ENCODE data around the gene CCDC13.

The CCDC13 gene

DNA sequence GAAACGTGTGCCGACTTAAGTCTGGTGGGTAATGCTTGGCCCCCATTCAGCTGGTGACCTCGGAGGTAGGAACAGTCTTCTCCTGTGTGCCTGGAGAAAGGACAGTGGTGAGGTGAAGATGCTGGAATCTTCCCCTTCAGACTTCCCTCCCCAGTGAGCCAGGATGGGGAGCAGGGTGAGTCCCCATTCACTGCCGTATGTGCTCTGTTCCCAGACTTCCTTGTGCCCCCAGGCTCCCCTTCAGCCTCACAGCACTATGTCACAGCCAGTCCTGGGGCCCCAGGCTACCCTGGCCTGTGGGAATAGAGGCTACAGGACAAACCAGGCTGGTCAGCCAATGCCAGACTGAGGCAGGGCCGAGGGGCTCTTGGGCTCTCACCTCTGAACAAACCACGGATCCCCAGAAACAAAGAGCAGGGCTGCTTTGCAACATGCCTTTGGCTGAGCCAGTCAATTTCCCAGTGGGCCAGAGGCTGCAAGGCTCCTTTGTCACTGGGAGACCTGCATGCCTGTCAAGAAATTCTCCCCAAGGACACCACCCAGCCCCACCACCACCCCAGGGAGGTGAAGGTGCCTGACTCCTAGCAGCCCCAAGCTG lies 38.7 kb downstream of the CCDC13 start:
- DNase-seq = peak in 3 of 51 donors; percentile 36 to 61 (median 54)

DNA sequence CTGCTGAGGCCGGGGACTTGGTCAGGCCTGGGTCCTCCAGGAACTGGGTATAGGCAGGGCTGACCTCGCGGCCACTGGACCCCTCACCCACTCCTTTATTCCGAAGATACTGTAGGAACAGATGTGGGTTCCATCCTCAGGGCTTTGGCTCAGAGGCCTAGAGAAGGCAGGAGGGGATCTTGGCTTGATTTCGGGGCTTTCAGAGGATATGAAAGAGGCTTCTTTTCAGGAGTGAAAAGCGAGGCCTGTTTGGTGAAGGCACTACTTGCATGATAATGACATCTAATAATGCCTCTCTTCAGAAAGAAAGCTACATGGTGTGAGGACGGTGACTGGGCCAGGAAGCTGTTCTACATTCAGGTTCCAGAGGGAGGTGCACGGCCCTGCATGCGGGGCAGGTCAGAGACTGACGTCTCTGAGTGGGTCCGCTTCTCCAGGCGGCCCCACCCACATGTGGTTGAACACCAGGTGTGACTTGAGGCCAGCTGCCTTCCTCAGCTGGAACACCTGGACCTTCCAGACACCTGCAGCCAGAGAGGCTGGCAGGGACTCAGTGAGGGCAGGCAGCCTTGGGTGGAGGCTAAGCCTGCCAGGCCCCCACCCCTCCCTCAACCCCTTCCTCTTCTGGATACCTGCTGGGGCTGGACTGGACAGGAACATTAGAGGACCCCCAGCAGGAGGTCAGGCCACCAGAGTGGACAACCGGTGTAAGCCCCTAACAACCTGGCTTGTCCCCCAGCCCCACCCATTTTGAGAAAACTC lies 39.4 kb downstream of the CCDC13 start:
- DNase-seq = peak in 40 of 51 donors; percentile 48 to 94 (median 70)

DNA sequence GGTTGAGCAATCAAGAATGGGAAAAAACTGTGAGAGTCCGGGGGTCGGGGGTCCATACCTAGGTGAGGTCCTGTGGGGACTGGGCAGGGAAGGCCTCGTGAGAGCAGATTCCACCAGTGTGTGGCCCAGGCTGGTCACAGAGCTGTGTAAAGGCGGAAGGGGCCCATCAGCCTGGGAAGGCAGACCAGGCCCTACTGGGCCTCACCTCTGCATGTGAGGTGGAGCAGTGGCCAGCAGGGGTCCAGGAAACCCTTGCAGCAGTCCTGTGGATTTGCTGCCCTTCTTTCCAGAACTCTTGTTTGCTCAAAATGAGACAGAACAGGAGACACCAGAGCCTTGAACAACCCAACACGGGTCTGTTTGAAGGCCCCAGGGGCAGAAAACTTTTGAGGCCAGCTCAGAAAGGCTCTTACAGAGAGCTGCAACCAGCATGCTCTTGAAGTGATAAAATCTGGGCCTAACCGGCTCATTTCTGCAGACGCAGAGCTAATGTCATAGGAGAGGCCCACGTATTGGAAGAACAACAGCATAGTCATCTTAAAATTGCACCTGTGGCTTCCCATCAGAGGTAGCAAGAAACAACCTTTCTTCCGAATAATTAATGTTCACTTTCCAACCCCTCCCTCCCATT lies 40.1 kb downstream of the CCDC13 start:
- peak in 5 of 51 donors; percentile 25 to 78 (median 64) for DNase-seq

DNA sequence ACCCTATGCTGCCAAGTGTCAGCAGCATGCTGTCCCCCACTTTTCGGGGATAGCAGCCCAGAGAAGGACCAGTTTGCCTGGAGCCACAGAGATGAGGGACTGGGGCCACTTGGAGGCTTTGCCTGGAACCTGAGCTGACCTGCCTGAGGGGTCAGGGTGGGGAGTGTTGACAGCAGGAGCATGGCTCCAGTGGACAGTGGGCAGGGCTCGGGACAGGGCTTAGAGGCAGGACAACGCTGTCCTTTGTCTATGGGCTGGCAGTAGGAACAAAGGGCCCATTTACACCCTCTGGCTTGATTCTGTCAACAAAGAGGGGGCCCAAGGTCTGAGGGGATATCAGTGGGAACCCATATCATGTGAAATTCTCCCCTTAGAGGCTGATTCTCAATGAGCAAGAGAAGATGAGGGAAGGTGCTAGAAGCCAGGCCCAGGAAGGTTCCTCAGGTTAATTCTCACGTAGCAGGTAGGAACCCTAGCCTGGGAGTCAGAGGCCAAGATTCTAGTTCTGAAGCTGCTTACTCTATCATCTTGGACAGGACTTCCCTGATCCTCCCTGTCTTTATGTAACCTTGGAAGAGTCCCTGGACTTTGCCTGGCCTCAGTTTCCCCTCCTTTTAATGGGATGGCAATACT lies 40.7 kb downstream of the CCDC13 start:
- DNase-seq = peak in 43 of 51 donors; percentile 29 to 94 (median 81)

DNA sequence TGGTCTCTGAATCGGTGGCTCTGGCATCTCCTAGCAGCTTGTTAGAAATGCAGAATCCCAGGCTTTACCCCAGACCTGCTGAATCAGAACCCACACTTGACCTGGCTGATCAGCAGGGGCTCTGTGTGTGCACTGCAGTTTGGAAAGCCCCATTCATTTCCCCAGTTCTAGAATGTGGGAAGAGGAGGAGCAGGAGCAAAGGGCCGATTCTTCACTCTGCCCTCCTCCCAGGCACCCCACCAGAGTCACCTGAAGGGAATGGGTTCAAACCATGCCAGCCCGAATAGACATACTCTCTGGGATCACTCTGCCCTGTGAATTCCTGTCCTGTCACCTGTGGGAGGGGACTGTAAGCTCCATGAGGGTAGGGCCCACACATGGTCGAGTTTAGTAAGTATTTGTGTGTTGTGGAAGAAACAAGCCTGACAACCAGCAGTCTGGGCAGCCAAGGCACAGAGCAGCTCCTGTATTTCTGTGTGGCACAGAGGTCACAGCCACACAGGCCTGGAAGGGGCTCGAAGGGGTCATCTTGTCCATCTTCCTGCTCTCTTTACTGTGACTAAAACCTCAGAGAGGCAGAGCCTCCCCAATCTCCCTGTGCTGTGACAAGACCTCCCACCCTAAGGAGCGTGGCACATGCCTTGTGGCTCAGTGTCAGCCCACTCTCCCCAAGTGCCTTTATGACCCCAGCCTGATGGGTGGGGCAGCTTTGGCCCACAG lies 41.4 kb downstream of the CCDC13 start:
- DNase-seq = no peak

DNA sequence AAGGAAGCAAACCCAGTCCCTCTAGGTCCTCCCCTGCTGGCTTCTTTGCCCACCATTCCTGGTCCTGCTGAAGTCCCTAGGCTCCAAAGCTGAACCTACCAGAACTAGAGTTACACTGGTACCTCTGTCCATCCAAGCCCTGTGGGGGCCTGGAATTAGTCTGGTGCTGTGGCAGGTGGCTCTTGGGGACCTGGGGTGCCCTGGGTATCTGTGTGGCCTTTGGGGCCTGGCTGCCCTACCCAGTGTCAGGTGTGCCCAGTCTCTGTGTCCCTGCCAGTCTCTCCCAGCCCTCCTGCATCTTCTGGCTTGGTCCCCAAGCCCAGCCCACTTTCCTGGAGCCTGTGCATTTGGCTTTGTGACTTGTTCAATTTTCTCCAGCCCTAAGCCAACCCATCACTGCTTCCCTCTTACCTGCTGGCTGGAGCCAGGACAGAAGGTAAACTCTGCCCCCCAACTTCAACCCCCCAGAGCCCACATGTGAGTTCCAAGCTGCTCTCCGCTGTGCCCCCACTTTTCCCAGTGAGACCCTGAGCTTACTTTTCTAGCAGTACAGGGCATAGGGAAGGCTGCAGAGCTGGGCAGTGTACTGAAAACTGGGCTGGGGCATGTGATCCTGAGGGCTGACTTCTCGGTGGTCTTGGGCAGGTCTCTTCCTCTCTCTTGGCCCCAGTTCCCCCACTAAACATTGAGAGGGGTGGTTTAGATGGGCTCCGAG lies 42.2 kb downstream of the CCDC13 start:
- DNase-seq = no peak

DNA sequence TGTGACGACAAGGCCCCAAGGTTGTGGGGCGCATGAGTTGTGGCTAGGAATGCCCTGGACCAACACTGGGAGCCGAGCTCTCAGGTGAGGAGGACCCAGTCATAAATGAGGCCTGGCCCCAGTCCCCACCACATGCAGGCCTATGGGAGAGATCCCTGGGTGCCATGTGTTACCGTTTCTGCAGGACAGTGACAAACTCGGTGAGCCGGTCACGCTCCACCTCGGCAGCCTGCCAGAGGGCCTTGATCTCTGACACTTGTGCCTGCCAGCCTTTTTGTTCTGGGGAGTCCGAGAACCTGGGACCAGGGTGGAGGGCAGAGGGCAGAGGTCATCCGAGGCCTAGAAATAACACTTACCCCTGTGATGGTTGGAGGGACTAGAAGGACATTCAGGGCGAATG lies 42.8 kb downstream of the CCDC13 start:
- no peak for DNase-seq

DNA sequence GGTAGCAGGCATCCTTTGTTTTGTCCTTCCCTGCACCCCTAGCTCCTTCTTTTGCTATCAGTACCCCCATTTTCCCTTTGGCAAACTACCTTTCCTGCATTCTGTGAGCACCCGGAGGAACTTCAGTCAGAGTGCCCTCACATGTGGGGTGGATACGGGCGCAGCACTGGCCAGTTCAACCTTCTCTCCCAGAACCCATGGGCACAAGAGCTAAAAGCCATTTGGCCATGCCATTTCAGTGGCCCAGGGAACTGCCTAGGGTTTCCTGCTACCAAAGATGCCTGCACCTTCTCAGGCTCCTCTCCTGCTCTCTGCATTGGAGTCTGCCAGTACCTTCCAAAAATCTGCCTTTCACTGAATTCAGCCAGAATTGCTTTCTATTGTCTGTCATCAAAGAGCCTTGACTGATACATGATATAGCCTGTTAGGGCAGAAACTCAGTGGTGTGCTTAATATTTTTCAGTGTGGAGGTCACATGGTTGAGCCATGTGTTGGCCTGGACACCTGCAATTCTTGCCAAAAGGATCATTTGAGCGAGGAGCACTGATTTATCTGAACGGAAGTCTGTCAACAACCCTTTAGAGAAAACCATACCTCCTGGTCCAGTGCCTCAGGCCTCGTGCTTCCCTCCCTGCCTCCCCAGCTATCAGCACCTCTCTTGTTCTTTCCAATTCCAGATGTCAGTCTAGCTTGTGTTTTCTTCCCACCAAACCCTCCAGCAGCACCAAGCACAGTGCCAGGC lies 43.5 kb downstream of the CCDC13 start:
- peak in 2 of 51 donors; percentile 34 to 35 for DNase-seq

DNA sequence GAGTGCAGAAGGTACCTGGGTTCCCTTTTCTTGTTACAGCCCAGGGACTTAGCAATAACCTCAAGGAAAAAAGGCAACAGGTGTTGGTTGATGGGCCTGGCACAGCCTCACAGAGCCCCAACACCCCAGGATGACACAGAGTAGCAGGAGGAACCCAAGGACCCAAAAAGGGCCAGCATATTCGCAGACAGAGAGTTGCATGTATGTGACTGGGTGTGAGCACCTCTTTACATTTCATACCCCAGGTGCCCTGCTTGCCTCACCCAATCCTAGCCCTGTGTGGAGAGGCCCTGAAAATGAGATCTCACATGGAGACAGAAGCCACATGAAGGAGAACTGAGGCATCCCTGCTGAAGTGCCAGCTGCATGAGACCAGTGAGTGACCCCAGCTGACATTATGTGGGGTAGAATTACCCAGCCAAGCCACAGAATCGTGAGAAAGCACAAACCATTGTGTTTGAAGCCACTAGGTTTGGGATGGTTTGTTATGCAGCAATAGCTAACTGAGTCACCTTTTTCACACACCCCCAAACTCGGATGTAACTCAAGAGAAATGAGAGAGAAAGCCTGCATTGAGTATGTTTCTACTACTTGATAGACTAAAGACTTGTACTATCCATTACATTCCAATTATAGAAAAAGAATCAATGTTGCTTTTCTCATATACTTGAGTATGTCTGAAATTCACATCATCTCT lies 44.2 kb downstream of the CCDC13 start:
- DNase-seq = no peak

DNA sequence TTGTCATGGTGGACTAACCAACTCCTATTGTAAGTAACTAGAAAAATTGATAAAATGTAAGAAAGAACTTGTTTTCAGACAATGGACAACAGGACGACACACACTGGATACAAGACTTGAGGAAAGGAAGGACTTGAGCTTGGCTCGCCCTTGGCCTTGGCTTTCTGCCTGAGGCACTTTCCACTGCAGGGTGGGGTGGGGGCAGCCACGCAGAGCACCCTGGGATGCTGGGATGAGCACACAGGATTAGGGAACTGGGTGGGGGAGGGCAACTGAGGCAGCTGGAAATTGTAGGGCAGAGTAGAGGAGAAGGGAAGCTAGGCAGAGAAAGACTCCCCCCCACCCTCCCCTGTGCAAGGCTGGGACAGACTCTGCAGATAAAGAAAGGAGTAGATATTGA lies 45.0 kb downstream of the CCDC13 start:
- DNase-seq = peak in 27 of 51 donors; percentile 20 to 73 (median 48)

DNA sequence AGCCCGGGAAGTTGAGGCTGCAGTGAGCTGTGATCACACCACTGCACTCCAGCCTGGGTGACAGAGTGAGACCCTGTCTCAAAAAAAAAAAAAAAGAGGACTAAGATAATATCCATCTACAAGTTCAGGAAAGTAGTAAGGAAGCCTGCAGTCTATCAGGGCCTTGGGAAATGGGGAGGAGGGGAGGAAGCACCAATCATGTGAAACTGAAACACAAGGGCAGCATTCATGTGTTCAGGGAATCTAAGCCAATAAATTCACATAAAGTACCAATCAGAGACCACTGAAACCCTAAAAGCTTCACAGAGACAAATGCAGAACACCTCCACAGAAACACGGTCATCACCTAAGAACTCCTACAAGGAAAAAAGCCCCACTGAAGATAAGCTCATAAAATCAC lies 47.6 kb downstream of the CCDC13 start:
- peak in 18 of 51 donors; percentile 7 to 78 (median 44) for DNase-seq

DNA sequence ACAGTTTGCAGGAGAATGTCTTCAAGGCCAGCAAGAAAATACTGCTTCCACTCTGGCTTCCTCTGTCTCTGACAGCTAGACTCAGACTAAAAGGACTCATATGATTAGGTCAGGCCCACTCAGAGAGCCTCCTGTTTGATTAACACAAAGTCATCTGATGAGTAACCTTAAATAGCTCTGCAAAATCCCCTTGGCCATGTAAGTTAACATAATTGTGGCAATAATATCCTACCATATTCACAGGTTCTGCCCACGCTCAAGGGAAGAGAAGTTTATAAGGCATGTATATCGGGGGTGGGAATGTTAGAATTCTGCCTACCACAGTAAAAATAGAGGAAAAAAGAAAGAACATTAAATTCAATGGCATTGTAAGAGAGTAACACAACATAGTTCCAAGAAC lies 49.8 kb downstream of the CCDC13 start:
- DNase-seq = no peak

All from hypothalamus (tissue), 51 donors.